Measurements from ENCODE around the gene PELO.

The PELO gene

DNA sequence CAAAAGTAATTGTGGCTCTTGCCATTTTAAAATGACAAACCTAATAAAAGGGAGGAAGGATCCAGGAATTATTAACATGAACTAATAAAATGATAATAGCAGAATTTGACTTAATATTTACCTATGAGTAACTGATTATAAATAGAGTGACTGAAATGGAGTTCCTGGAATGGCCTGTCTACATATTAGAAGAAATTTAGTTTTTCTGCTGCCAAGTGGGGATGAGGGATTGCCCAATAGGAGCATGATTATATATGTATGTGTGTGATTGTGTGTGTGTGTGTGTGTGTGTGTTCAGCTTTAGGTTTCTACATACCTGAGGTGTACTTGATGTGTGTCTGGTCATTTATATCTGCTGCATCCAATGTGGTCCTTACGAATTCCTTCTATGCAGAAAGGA is 36.6 kb upstream of the PELO start:
- TF ChIP-seq ZC3H10 (CRISPR knock-in tag; IDR thresholded peaks at IDR 0.05): no peak
- no peak for TF ChIP-seq PPARA (CRISPR knock-in tag; IDR thresholded peaks at IDR 0.05; ENCODE audit: borderline replicate concordance)
- no peak for TF ChIP-seq ISL1 (CRISPR knock-in tag; IDR thresholded peaks at IDR 0.05)
- no peak for TF ChIP-seq OSR1 (CRISPR knock-in tag; IDR thresholded peaks at IDR 0.05)
- no peak for TF ChIP-seq TOX (CRISPR knock-in tag; IDR thresholded peaks at IDR 0.05; ENCODE audit: borderline replicate concordance)
- TF ChIP-seq, protein P1, sequence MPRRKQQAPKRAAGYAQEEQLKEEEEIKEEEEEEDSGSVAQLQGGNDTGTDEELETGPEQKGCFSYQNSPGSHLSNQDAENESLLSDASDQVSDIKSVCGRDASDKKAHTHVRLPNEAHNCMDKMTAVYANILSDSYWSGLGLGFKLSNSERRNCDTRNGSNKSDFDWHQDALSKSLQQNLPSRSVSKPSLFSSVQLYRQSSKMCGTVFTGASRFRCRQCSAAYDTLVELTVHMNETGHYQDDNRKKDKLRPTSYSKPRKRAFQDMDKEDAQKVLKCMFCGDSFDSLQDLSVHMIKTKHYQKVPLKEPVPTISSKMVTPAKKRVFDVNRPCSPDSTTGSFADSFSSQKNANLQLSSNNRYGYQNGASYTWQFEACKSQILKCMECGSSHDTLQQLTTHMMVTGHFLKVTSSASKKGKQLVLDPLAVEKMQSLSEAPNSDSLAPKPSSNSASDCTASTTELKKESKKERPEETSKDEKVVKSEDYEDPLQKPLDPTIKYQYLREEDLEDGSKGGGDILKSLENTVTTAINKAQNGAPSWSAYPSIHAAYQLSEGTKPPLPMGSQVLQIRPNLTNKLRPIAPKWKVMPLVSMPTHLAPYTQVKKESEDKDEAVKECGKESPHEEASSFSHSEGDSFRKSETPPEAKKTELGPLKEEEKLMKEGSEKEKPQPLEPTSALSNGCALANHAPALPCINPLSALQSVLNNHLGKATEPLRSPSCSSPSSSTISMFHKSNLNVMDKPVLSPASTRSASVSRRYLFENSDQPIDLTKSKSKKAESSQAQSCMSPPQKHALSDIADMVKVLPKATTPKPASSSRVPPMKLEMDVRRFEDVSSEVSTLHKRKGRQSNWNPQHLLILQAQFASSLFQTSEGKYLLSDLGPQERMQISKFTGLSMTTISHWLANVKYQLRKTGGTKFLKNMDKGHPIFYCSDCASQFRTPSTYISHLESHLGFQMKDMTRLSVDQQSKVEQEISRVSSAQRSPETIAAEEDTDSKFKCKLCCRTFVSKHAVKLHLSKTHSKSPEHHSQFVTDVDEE (CRISPR knock-in tag; IDR thresholded peaks at IDR 0.05): no peak
- TF ChIP-seq RARB (CRISPR knock-in tag; IDR thresholded peaks at IDR 0.05): no peak
- TF ChIP-seq SNAI2 (CRISPR knock-in tag; IDR thresholded peaks at IDR 0.05): no peak
- no peak for TF ChIP-seq BACH2 (CRISPR knock-in tag; IDR thresholded peaks at IDR 0.05; ENCODE audit: borderline replicate concordance)
- TF ChIP-seq ZFP3 (CRISPR knock-in tag; IDR thresholded peaks at IDR 0.05): no peak
- no peak for TF ChIP-seq GLIS3 (CRISPR knock-in tag; IDR thresholded peaks at IDR 0.05)
- ATAC-seq: no peak

DNA sequence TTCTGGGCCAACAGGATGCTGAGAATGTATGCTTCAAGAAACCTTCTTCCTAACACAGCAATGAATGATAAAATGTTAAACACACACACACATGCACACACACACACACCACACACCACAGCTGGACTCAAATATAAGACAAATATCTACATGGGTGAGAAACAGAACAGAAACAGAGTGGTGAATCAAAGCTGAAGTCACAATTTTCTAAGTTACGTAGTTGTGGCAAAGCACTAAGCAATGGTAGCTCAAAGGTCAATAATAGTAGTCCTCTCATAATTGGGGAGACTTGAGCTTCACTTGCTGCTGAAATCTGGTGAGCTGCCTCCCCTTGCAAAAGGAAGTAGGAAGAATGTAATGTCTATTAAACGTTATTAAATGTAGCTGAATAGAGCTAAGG is 33.7 kb upstream of the PELO start:
- no peak for TF ChIP-seq SNAI2 (CRISPR knock-in tag; IDR thresholded peaks at IDR 0.05)
- TF ChIP-seq, protein P2, sequence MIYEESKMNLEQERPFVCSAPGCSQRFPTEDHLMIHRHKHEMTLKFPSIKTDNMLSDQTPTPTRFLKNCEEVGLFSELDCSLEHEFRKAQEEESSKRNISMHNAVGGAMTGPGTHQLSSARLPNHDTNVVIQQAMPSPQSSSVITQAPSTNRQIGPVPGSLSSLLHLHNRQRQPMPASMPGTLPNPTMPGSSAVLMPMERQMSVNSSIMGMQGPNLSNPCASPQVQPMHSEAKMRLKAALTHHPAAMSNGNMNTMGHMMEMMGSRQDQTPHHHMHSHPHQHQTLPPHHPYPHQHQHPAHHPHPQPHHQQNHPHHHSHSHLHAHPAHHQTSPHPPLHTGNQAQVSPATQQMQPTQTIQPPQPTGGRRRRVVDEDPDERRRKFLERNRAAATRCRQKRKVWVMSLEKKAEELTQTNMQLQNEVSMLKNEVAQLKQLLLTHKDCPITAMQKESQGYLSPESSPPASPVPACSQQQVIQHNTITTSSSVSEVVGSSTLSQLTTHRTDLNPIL (CRISPR knock-in tag; IDR thresholded peaks at IDR 0.05; ENCODE audit: low read depth): no peak
- ATAC-seq: no peak

DNA sequence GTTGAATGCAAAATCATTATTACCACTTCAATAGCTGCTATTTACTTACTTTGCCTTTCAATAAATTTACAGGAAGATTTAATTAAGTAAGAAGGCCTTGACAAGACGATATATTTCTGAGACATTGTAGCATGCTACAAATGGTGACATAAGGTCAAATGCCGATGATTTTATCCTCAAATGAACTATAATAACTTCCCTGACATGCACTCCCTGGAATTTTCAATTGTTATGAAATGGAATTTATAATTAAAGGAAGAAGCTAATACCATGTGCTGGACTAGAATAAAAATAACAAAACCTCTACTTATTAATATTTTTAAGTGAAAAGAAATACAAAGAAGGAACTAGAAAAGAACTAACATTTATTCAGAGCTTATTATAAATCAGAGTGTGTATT is 30.2 kb upstream of the PELO start:
- peak; percentile 45; the same call in 2 of the 3 replicates for ATAC-seq
- TF ChIP-seq ISL1 (CRISPR knock-in tag; IDR thresholded peaks at IDR 0.05) (peak; percentile 35; the same call in 1 of the 2 replicates), ARNTL (CRISPR knock-in tag; IDR thresholded peaks at IDR 0.05; ENCODE audit: borderline replicate concordance, low read depth) (no peak), TCF4 (CRISPR knock-in tag; IDR thresholded peaks at IDR 0.05; ENCODE audit: borderline replicate concordance) (no peak), ESRRG (CRISPR knock-in tag; IDR thresholded peaks at IDR 0.05) (no peak), ZC3H10 (CRISPR knock-in tag; IDR thresholded peaks at IDR 0.05) (no peak), ZFP3 (CRISPR knock-in tag; IDR thresholded peaks at IDR 0.05) (no peak), BACH2 (CRISPR knock-in tag; IDR thresholded peaks at IDR 0.05; ENCODE audit: borderline replicate concordance) (no peak)

DNA sequence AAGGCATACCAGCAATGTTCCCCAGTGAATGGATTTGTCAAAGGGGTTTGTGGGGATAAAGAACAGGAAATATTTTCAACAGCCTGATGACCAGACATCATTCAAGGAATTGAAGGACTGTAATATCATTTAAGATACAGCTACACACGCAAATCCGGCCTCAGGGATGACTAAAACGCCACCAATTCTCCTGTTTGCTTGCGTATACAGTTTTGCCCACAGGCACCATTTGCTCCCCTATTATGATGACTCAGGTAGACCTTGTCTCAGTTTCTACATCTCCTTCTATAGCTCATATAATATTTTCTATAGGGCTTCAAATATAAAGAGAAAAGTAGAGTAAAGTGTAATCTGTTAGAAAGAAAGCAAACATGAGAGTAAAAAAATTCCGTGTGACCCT is 29.7 kb upstream of the PELO start:
- TF ChIP-seq ZNF70 (CRISPR knock-in tag; IDR thresholded peaks at IDR 0.05): no peak
- TF ChIP-seq, protein P3, sequence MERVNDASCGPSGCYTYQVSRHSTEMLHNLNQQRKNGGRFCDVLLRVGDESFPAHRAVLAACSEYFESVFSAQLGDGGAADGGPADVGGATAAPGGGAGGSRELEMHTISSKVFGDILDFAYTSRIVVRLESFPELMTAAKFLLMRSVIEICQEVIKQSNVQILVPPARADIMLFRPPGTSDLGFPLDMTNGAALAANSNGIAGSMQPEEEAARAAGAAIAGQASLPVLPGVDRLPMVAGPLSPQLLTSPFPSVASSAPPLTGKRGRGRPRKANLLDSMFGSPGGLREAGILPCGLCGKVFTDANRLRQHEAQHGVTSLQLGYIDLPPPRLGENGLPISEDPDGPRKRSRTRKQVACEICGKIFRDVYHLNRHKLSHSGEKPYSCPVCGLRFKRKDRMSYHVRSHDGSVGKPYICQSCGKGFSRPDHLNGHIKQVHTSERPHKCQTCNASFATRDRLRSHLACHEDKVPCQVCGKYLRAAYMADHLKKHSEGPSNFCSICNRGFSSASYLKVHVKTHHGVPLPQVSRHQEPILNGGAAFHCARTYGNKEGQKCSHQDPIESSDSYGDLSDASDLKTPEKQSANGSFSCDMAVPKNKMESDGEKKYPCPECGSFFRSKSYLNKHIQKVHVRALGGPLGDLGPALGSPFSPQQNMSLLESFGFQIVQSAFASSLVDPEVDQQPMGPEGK (CRISPR knock-in tag; IDR thresholded peaks at IDR 0.05; ENCODE audit: borderline replicate concordance): no peak
- TF ChIP-seq ZNF8 (CRISPR knock-in tag; IDR thresholded peaks at IDR 0.05): peak; percentile 84; the same call in 1 of the 2 replicates

DNA sequence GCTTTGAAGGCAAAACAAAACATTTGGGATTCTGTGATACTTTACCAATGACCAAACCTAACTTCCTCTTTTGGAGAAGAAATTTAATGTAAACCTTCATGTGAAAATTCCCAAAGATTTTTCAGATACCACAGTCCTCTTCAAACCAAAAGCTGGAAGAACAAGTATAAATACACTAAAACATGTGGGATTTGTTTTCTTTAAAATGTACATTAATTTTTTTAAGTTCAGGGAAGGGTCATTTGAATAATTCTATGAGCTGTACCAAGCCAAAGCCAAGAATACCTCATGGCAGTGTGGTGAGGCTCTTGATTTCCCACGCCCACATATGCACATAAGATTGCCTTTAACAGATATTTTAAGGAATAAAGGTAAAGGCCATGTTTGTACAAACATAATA is 28.4 kb upstream of the PELO start:
- no peak for TF ChIP-seq BACH2 (CRISPR knock-in tag; IDR thresholded peaks at IDR 0.05; ENCODE audit: borderline replicate concordance)
- TF ChIP-seq, protein P3 (CRISPR knock-in tag; IDR thresholded peaks at IDR 0.05; ENCODE audit: borderline replicate concordance): no peak
- no peak for TF ChIP-seq ZNF70 (CRISPR knock-in tag; IDR thresholded peaks at IDR 0.05)
- TF ChIP-seq PPARA (CRISPR knock-in tag; IDR thresholded peaks at IDR 0.05; ENCODE audit: borderline replicate concordance): no peak
- TF ChIP-seq CSDC2 (CRISPR knock-in tag; IDR thresholded peaks at IDR 0.05): no peak
- no peak for TF ChIP-seq ZFP3 (CRISPR knock-in tag; IDR thresholded peaks at IDR 0.05)
- no peak for TF ChIP-seq ISL1 (CRISPR knock-in tag; IDR thresholded peaks at IDR 0.05)
- no peak for TF ChIP-seq SNAI2 (CRISPR knock-in tag; IDR thresholded peaks at IDR 0.05)
- TF ChIP-seq, protein P2 (CRISPR knock-in tag; IDR thresholded peaks at IDR 0.05; ENCODE audit: low read depth): no peak
- no peak for TF ChIP-seq TCF4 (CRISPR knock-in tag; IDR thresholded peaks at IDR 0.05; ENCODE audit: borderline replicate concordance)
- no peak for TF ChIP-seq OSR1 (CRISPR knock-in tag; IDR thresholded peaks at IDR 0.05)
- no peak for TF ChIP-seq ZNF565 (CRISPR knock-in tag; conservative IDR thresholded peaks at IDR 0.05; ENCODE audit: low read depth)
- TF ChIP-seq ZFP30 (CRISPR knock-in tag; IDR thresholded peaks at IDR 0.05): no peak
- TF ChIP-seq TOX (CRISPR knock-in tag; IDR thresholded peaks at IDR 0.05; ENCODE audit: borderline replicate concordance): no peak
- no peak for TF ChIP-seq ZNF8 (CRISPR knock-in tag; IDR thresholded peaks at IDR 0.05)
- TF ChIP-seq ESRRG (CRISPR knock-in tag; IDR thresholded peaks at IDR 0.05): no peak
- no peak for TF ChIP-seq ZC3H10 (CRISPR knock-in tag; IDR thresholded peaks at IDR 0.05)
- TF ChIP-seq GLIS3 (CRISPR knock-in tag; IDR thresholded peaks at IDR 0.05): no peak
- TF ChIP-seq, protein P4, sequence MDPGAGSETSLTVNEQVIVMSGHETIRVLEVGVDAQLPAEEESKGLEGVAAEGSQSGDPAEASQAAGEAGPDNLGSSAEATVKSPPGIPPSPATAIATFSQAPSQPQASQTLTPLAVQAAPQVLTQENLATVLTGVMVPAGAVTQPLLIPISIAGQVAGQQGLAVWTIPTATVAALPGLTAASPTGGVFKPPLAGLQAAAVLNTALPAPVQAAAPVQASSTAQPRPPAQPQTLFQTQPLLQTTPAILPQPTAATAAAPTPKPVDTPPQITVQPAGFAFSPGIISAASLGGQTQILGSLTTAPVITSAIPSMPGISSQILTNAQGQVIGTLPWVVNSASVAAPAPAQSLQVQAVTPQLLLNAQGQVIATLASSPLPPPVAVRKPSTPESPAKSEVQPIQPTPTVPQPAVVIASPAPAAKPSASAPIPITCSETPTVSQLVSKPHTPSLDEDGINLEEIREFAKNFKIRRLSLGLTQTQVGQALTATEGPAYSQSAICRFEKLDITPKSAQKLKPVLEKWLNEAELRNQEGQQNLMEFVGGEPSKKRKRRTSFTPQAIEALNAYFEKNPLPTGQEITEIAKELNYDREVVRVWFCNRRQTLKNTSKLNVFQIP (CRISPR knock-in tag; IDR thresholded peaks at IDR 0.05; ENCODE audit: borderline replicate concordance, low read depth): no peak
- ATAC-seq: no peak

More for the DNA sequence above, 29.7 kb upstream of the PELO start:
- ATAC-seq: no peak
